ENCODE results near the gene PDPK1.
"Not testable (repeated sequence)": the region's sequence is repeated elsewhere in the genome, so short reads cannot be mapped to it uniquely, and the experiment has no call there.

The PDPK1 gene

DNA sequence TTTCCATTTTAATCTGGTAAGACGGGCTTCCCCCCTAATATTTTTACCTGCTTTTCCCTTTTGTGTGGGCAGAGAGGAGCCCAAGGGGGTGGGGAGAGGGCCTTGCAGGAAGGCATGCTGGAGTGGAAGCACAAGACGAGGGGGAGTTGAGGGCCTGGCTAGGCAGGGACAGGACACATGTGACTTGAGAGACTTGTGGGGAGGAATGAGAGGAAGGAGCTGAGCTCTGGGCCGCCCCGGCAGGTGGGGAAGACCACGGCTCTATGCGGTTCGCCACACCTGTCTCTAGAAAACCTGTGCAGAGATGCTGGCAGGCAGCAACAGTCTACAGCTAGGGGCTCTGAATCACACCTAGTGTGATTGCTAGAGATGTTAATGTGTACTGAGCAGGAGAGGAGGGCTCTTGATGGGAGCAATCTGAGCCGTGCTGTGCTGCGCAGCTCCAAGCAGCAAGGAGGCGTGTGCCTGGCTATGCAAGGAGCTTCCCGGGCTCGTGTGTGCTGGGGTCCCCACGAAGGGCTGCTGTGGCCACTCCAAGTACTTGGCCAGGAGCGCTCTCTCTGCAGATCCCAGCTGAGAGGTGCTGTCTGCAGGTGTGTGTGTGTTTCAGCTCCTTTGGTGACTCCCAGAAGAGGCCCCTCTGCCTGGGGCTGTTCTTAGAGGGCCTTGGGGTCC is 50.2 kb downstream of the PDPK1 start:
- DNase-seq (ENCODE audit: low read depth), result no peak

DNA sequence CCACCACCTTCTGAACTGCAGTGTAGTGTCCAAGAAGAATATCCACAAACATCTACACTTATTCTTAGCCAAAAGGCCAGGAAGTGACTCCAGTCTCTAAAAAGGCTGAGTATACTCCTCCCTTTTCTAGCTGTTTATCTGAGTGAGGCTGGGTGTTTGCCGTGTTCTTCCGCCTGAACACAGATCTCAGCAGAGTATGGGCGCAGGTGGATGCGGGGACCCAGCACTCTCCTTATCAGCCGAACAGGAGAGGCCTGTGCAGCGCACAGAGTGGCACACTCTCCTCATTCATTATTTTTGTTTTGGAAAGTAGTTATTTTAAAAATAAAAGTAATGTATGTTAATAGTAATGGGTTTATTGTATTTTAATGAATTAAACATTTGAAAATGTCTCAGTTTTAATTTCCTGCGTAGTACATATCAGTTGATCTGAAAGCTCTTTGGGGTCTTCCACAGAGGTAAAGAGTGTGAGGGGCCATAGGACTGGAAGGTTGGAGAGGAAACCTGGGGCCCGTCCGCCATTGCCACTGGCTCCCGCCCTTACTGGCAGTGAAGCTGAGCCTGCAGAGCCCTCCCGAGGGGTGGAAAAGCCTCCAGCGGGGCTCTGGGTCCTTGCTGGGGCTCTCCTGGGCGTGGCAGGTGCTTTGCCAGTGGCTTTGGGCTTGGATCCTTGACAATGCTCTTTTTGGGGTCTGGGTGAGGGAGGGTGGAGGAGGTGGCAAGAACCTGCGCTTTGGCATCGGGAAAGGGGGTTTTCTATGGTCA is 53.8 kb downstream of the PDPK1 start:
- no peak for DNase-seq (ENCODE audit: low read depth)

DNA sequence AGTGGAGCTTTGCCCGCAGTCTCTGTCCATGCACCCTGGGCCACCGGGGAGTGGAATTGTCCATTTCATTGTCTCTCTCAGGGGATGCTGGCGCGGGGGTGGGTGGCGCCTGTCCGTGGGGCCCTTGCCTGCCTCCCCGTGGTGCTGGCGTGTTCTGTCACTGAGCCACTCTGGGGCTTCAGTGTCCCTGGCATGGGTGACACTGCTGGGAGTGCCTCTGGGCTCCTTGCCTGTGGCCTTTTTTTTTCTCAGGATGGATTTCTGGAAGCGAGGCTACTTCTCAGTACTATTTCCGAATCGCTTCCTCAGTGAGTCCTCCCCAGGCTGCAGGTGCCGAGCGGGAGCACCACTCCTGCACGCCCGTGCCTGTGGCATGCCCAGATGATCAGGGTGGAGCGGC is 55.0 kb downstream of the PDPK1 start:
- no peak for DNase-seq (ENCODE audit: low read depth)

DNA sequence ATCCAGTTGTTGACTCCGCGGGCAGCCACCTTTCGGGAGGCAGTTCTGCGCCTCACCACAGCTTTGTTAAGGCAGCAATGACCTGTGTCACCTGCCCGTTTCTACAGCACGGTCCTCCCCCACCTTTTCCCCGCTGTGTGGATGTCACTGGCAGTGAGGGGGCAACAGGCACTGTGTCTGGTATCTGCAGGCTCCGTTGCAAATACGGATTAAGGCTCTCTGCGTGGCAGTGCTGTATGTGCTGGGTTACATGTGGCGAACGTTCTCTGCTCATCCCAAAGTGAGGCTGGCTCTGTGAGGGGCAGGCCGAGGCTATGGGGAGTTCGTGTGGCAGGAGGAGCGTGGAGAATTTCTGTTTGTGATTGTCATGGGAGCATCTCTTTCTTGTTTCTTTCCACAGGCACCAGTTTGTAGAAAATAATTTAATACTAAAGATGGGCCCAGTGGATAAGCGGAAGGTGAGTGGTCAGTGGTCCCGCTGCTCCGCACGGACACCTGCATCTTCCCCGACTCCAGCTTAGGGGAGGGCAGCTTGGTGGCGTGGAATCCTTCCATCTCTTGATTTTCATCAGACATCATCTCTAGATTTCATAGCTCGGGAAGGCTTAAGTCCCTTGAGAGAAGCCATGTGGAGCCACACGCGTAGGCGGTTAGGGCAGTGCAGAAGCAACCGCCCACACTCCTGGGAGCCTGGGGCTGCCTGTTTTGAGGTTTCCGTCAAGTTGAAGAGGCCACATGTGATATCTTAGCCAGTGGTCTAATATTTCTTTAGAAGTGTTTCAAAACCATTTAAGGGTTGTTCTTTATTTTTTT is 57.8 kb downstream of the PDPK1 start:
- no peak for DNase-seq (ENCODE audit: low read depth)

DNA sequence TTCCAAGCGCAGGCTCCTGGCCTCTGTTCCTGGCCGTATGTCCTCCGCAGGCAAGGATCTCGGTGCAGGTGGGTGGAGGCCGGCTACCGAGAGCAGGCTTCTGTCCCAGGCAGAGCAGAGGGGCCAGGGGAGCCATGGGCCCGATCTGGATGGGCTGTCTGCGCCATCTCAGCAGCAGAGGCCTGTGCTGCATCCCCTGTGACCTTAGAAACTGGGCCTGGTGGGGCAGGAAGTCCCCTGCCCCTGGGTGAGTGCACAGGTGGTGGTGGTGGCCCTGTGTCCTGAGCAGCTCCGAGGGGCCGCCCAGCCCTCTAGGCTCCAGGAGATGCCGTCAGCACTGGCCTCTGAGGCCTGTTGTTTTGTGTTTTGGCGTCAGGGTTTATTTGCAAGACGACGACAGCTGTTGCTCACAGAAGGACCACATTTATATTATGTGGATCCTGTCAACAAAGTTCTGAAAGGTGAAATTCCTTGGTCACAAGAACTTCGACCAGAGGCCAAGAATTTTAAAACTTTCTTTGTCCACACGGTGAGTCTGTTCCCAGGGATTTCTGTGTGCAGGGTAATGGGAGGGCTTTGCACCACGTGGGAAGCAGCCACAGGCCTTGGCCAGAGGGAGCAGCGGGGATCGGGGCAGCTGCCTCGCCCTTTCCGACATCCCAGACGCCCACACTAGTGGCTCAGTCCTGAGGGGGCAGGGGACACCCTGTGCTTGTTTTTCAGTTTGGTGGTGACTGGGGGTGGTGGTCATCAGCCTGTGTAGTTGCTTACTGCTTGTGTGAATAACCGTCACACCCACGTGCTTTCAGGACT is 59.1 kb downstream of the PDPK1 start:
- DNase-seq (ENCODE audit: low read depth), result no peak

DNA sequence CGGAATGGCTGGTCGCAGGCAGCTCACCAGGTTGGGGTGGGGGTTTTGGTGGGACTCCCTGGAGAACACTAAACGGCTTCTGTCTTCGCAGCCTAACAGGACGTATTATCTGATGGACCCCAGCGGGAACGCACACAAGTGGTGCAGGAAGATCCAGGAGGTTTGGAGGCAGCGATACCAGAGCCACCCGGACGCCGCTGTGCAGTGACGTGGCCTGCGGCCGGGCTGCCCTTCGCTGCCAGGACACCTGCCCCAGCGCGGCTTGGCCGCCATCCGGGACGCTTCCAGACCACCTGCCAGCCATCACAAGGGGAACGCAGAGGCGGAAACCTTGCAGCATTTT is 59.7 kb downstream of the PDPK1 start:
- no peak for DNase-seq (ENCODE audit: low read depth)

DNA sequence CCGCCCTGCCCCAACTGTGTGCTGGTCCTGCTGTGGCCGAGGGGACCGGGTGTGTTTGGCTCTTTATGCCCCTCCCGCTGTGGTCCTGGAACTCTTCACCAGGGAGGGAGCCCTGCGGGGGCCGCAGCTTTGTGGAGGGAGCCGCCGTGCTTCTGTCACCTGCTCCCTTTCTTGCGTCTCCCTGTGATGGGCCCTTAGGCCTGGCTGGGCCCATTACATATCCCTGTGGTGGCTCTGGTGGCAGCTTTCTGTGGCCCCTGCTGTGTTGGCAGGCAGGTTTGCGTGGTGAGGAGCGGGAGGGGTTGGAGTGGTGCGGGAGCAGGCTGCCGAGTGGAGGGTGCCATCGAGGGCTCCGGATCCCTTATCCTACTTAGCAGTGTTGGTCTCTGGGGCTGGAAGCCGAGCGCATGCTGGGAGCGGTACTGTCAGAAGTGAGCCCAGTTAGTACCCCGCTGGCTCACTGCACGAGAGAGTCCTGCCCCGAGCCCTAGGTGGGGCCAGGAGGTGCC is 60.4 kb downstream of the PDPK1 start:
- no peak for DNase-seq (ENCODE audit: low read depth)

DNA sequence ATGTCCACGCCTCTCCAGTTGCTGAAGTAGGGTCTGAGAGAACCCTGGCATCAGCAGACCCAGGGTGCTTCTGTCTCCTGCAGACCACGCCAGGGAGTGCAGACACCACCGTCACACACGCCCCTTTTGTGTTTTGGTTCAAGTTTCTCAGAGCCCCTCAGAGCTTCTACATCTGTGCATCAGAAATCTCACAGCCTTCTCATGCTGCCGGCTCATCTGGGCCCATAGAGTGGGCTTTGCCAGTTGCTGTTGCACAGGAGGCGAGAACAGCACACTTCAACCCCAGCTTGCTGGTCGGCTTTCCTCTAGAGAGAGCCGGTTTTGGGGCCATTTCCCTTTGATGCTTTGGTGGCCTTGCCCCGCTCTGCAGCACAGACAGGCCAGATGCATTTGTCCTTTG is 60.9 kb downstream of the PDPK1 start:
- no peak for DNase-seq (ENCODE audit: low read depth)

DNA sequence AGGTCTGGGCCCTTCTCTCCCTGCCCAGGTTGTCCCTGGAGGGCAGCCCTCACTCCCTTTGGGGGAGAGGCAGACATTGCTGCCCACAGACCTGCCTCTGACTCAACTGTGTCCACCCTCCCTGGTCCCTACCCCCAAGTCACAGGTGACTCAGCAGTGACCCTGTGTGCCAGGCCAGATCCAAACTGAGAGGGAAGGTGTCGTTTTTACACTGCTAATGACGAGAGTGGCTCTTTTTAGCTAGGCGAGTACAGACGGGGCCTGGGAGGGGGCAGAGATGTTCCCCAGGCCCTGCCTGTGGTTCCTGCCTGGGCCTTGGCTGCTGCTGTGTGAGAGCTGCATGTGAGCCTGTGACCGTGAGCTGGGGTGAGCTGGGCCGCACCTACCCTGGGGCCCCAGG is 61.3 kb downstream of the PDPK1 start:
- DNase-seq (ENCODE audit: low read depth), result not testable (repeated sequence)

DNA sequence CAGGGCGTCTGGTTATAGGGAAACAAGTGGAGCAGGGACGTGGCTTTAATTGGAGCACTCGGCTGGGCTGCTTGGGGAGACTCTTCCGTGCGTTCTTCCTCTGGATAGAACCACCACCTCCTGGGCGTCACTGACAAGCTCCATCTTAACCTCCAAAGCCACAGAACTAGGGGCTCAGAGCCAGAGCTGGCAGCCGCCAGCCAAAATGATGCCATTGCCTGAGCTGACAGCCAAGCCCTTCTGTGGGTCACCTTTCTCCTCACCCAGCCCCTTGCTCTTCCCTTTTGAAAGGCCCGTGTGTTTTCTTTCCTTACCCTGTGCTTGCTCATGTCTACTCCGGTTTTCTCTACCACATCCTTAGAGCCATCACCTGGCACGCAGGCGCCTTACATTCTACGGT is 62.0 kb downstream of the PDPK1 start:
- DNase-seq (ENCODE audit: low read depth), result not testable (repeated sequence)

DNA sequence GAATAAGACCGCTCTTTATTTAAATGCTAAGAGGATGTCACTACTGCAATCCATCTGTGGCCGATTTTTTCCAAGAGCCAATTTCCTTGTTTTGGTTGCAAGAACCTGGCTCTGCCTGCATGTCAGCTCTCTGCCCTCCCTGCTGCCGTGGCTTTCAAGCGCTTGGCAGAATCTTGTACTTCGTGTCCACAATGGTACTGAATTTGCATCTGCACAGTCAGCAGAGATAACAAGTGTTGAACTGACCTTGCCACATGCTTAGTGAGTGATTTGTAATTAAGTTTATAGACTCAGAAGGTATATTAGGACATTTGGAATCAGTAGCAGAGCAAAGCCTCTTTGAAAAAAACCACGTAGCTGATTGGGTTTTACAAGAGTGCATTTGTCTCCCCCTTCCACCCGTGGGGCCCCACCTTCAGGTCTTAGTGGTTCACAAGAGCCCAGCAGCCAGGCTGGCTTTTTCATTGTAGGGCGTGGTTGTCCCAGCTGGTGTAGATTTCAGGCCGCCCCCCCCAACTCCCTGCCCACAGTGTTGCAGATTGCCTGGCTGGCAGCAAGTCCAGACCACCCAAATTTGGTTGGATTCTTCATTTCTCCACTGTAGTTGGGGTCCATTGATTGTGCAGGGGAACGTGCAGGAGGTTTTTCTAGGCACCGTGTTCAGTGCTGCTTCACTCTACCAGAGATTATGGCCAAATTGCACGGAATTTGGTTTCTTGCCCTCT is 63.6 kb downstream of the PDPK1 start:
- not testable (repeated sequence) for DNase-seq (ENCODE audit: low read depth)

DNA sequence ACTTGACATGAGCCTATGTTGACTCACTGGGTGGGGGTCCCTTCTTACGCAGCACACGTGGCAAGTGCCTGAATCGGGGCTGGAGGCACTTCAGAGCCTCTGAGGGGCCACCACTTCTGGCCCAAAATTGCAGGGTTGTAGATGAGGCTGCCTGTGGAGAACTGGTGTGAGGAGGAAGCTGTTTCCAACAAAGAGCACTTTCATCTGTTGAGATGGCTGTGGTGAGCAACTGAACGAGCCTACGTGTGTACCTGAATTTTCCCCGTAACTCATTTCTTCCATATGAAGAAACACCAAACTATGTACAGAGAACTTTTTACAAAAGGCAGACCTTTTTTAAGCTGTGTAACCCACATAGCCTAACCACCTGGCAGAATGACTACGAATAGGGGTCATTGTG is 64.4 kb downstream of the PDPK1 start:
- DNase-seq (ENCODE audit: low read depth), result not testable (repeated sequence)

DNA sequence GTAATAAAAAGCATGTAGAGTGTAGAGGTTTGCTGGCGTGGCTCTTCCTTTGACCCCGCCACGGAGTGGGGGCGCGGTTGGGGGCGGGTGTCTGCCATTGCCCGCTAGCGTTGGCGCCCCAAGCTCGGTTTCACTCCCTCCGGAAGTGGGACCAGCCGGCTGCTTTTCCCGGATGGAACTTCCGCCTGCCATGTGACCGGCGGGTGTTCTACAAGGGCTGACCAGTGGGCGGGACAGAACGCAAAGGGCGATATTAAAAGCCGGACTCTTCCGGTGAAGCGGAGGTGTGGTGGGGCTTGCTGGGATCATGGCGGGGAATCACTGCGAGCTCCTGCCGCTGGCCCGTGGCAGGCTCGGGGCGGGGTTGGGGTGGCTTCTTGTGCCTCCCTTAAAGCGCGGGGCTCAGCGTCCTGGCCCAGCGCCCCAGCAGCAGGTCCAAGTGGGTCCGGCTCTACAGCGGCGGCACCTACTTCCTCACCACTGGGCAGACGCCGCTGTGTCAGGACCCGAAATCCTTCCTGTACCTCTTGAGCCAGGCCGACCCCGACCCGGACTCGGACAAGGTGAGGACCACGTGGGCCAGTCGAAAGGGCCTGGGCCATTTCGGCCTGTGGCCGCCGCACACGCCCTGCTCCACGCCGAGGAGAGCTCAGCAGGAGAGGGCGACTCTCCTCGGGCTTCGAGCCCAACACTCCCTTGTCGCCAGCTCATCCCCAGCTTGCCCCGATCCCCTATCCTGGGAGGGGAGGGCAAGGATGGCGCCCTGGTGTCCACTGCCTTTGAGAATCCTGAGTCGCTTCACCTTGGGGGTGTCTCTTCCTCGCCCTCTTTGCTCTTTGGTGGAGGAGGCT is 65.6 kb downstream of the PDPK1 start:
- DNase-seq (ENCODE audit: low read depth), result peak; percentile 76

DNA sequence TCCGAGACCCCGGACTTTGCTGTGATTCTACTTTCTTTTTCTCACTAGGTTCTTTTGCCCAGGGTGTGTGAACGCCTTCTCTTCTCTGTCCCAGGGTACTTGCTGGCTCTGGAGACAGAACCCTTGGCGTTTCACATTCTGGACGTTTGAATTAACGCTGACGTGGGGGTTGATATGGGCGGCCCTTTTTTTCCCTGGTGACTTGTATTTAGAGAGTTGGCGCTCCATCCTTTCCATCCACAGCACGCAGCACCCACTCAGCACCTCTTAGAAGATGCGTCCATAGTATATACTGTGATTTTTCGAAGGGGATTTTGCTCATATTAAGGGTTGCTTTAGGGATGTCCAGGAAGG is 66.2 kb downstream of the PDPK1 start:
- DNase-seq (ENCODE audit: low read depth), result not testable (repeated sequence)

DNA sequence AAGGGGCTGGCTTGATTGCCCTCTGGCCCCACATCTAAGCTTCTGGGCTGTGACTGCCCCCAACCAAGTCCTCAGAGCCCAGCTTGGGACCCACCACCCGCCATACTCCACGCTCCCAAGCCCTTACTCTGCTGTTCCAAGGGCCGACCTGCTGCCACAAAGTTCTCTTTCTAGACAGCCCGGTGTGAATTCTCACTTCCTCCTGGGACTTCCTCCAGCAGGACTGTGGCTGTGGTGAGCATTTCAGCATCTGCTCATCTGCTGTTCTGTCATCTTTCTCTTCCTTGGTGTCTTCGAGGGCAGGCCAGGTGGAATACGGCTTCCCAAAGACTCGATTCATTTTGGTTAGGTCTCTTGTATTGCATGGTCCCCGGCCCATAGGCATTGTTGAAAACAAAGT is 69.0 kb downstream of the PDPK1 start:
- not testable (repeated sequence) for DNase-seq (ENCODE audit: low read depth)

DNA sequence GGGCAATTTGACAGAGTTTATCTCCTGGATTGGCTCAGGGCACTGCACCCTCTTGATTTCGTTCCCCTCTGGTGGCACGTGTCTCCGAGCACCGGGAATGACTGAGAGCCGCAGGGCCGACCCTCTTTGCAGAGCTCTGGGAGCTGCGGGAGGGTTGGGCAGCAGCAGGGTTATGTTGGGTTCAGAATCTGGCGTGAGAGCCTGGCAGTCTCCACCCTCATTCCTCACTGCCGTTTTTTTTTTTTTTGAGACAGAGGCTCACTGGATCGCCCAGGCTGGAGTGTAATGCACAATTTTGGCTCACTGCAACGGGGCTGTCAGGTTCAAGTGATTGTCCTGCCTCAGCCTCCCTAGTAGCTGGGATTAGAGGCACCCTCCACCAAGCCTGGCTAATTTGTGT is 71.5 kb downstream of the PDPK1 start:
- DNase-seq (ENCODE audit: low read depth), result not testable (repeated sequence)

DNA sequence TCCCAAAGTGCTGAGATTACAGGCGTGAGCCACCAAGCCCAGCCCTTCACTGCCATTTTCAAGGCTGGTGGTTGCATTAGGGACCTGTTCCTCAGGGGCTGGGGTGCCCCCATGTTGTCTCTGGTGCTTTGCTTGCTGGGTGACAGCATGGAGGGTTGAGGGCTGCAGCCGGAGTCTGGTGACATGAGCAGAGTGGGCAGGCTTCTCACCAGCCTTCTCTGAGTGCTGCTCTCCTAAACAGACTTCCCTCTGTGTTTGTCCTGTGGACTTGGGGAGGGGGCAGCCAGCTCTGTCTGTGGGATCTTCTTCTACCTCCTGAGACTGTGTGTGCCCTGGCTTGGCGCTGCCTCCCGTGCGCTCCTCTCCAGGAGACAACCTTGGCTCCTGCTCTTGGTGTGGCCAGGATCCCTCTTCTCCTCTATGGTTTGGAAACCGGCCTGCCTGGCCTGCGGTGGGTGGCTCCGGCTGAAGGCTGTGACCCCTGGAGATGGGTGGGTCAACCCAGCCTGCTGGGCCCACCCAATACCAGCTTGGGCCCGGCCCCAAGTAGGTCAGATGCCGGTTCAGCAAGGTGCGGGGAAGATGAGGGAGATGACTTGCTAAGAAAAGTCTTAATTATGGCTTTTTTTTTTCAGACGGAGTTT is 72.1 kb downstream of the PDPK1 start:
- no peak for DNase-seq (ENCODE audit: low read depth)

DNA sequence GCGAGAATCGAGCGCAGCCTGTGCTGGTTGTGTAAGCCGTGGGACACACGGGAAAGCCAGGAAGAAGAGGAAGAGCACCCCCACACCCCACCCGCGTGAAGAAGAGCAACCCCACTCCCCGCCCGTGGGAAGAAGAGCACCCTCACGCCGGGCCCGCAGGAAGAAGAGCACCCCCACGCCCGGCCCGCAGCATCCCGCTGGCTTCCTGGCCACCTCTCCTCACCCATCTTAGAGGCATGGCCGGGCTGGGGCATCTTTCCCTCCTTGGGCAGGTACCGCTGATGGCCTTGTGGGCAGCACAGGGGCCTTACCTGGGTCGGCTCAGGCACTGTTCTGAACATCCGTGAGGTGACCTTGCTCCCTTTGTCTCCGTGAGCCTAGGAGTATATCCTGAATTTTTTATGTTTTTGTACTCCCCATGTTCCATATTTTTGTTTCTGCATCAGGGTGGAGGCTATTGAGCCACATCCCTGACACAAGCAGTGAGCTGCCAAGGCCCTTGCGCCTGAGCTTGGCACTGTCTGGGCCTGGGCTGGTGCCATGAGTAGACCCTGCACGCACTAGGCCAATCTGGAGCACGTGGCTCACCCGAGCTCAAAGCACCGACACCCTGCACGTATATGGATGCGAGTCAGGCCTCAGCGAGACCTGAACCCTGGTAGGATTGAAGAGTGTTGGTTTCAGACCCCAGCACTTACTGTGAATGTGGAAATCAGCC is 73.1 kb downstream of the PDPK1 start:
- DNase-seq (ENCODE audit: low read depth), result no peak

DNA sequence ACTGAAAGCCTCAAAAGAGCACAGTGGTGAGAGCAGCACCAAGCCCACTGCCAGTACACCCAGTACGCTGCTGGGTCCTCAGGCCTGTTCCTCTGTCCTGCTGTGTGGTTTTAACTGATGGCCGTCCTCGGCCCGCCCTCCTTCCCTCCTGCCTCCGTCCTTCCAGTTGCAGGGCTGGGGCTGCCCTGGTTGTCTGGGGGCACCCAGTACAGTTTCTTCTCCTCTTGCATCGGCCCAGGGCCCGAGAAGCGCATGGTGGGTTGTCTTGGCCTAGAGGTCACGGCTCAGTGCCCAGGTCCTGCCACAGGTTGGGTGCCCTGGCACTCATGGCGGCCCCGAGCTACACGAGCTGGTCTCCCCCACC is 73.7 kb downstream of the PDPK1 start:
- DNase-seq (ENCODE audit: low read depth), result no peak
